GM23338 (cell line): ENCODE data around the gene PUS1. TPM values are rescaled to one million over a fixed set of nuclear protein-coding genes. Genes with fewer than 3 reads are reported as not detected.
"Not testable (repeated sequence)": the region's sequence is repeated elsewhere in the genome, so short reads cannot be mapped to it uniquely, and the experiment has no call there.

ENCODE experiments used
- ATAC-seq: fragments of 200-7000 bp; cut with Tn5 transposase; 3 replicates; pipeline ENCODE4 v1.9.1; 2020
- DNase-seq: peaks from one replicate; pipeline ENCODE4 v3.0.0-alpha.2; 2015; ENCODE audit warnings: low spot score
- H2AFZ ChIP-seq: fragments of 200-600 bp; sonication (generic); 2 replicates; pipeline ENCODE4 v1.8.0; 2016; ENCODE audit warnings: antibody characterized with exemption, mild to moderate bottlenecking, moderate library complexity
- H3F3A ChIP-seq: fragments of 200-600 bp; sonication (generic); replicated peaks from 2 replicates; pipeline ENCODE4 v1.8.0; 2017; ENCODE audit warnings: antibody characterized with exemption, mixed run types, low read depth
- H3K27ac ChIP-seq: fragments of 200-600 bp; sonication (generic); 2 replicates; pipeline ENCODE4 v1.6.1; 2016; ENCODE audit warnings: low read depth
- H3K27me3 ChIP-seq: fragments of 200-600 bp; sonication (generic); 2 replicates; pipeline ENCODE4 v1.8.0; 2016; ENCODE audit warnings: mild to moderate bottlenecking, mixed run types, moderate library complexity; ENCODE audit not compliant: insufficient read depth
- H3K36me3 ChIP-seq: fragments of 200-600 bp; sonication (generic); 2 replicates; pipeline ENCODE4 v1.8.0; 2016; ENCODE audit warnings: mild to moderate bottlenecking; ENCODE audit not compliant: insufficient read depth
- H3K4me1 ChIP-seq: fragments of 200-600 bp; sonication (generic); 2 replicates; pipeline ENCODE4 v1.8.0; 2016; ENCODE audit warnings: mild to moderate bottlenecking, moderate library complexity; ENCODE audit not compliant: insufficient read depth
- H3K4me2 ChIP-seq: fragments of 200-600 bp; sonication (generic); 2 replicates; pipeline ENCODE4 v1.7.1; 2017; ENCODE audit warnings: mixed run types
- H3K4me3 ChIP-seq: fragments of 200-600 bp; sonication (generic); 2 replicates; pipeline ENCODE4 v1.6.1; 2016; ENCODE audit warnings: mixed run types
- H3K79me2 ChIP-seq: fragments of 200-600 bp; sonication (generic); replicated peaks from 2 replicates; pipeline ENCODE4 v1.8.0; 2017; ENCODE audit warnings: mild to moderate bottlenecking; ENCODE audit not compliant: insufficient read depth
- H3K9me2 ChIP-seq: fragments of 200-600 bp; sonication (generic); 2 replicates; pipeline ENCODE4 v1.8.0; 2017; ENCODE audit not compliant: insufficient read depth
- H4K20me1 ChIP-seq: fragments of 200-600 bp; sonication (generic); replicated peaks from 2 replicates; pipeline ENCODE4 v1.8.0; 2017; ENCODE audit warnings: mild to moderate bottlenecking; ENCODE audit not compliant: insufficient read depth
- H3K27ac Mint-ChIP-seq: 2 replicates; pipeline ENCODE4 v1.8.0; 2020; ENCODE audit warnings: inconsistent platforms, mild to moderate bottlenecking, moderate library complexity, mixed read lengths
- H3K27me3 Mint-ChIP-seq: 3 replicates; pipeline ENCODE4 v1.8.0; 2022; ENCODE audit warnings: low read depth, mild to moderate bottlenecking, moderate library complexity, mixed read lengths, inconsistent platforms; ENCODE audit not compliant: insufficient read depth, poor library complexity
- H3K36me3 Mint-ChIP-seq: 3 replicates; pipeline ENCODE4 v1.8.0; 2021; ENCODE audit warnings: low read depth, mild to moderate bottlenecking, inconsistent platforms, moderate library complexity, mixed read lengths
- H3K4me1 Mint-ChIP-seq: 3 replicates; pipeline ENCODE4 v1.8.0; 2020; ENCODE audit warnings: mild to moderate bottlenecking, inconsistent platforms, mixed read lengths
- H3K4me3 Mint-ChIP-seq: 3 replicates; pipeline ENCODE4 v1.8.0; 2021; ENCODE audit warnings: moderate library complexity, mild to moderate bottlenecking, inconsistent platforms, mixed read lengths
- H3K9me3 Mint-ChIP-seq: 3 replicates; pipeline ENCODE4 v1.8.0; 2020; ENCODE audit warnings: moderate library complexity, mild to moderate bottlenecking, inconsistent platforms, mixed read lengths
- CREB1 ChIP-seq: fragments of 250-450 bp; sonication (Bioruptor Pico); IDR thresholded peaks from 2 replicates; pipeline ENCODE4 v1.5.0; 2020; ENCODE audit warnings: low read depth, mild to moderate bottlenecking, moderate library complexity
- EZH2 ChIP-seq: fragments of 200-600 bp; sonication (generic); IDR thresholded peaks from one replicate; pipeline ENCODE4 v1.8.0; 2017; ENCODE audit warnings: antibody characterized with exemption, mild to moderate bottlenecking, low read depth; ENCODE audit not compliant: unreplicated experiment
- EZH2phosphoT487 ChIP-seq: fragments of 200-600 bp; sonication (generic); IDR thresholded peaks from one replicate; pipeline ENCODE4 v1.8.1; 2018; ENCODE audit warnings: antibody characterized with exemption; ENCODE audit not compliant: unreplicated experiment
- NANOG ChIP-seq: IDR thresholded peaks from 2 replicates; pipeline ENCODE4 v1.6.1; 2016; ENCODE audit warnings: antibody characterized with exemption, borderline replicate concordance
- STAT1 ChIP-seq: IDR thresholded peaks from one replicate; pipeline ENCODE4 v1.6.1; 2016; ENCODE audit warnings: antibody characterized with exemption; ENCODE audit not compliant: unreplicated experiment
- polyA plus RNA-seq: library from polyadenylated mRNA; unstranded; fragments of >200 nt; fragmentation: Nextera tagmentation; extraction: Ambion mirVana; gene quantifications from 2 replicates; pipeline ENCODE4 v1.2.1, GENCODE V29; 2016
- total RNA-seq: library from RNA; depleted of rRNA; stranded (reverse); fragments of >200 nt; shearing (Covaris generic); gene quantifications from 2 replicates; pipeline ENCODE4 v1.2.3, GENCODE V29; 2014
- TF ChIP-seq, protein P1 (sequence below): IDR thresholded peaks from one replicate; pipeline ENCODE4 v1.6.1; 2018; ENCODE audit warnings: antibody characterized with exemption; ENCODE audit not compliant: unreplicated experiment
- TF ChIP-seq, protein P2 (sequence below), 2 experiments: fragments of 200-600 bp in 1 of 2; sonication (generic) in 1 of 2; conservative IDR thresholded peaks; 2 replicates each; pipeline versions ENCODE4 v1.5.1 to v1.6.1; 2016 to 2017; ENCODE audit warnings: antibody characterized with exemption in 2 of 2, low read depth in 2 of 2, mild to moderate bottlenecking in 2 of 2, moderate library complexity in 1 of 2

The PUS1 gene
- total and polyA plus RNA-seq, 2 experiments from 2014 or later = 52.4 to 73.0 TPM

DNA sequence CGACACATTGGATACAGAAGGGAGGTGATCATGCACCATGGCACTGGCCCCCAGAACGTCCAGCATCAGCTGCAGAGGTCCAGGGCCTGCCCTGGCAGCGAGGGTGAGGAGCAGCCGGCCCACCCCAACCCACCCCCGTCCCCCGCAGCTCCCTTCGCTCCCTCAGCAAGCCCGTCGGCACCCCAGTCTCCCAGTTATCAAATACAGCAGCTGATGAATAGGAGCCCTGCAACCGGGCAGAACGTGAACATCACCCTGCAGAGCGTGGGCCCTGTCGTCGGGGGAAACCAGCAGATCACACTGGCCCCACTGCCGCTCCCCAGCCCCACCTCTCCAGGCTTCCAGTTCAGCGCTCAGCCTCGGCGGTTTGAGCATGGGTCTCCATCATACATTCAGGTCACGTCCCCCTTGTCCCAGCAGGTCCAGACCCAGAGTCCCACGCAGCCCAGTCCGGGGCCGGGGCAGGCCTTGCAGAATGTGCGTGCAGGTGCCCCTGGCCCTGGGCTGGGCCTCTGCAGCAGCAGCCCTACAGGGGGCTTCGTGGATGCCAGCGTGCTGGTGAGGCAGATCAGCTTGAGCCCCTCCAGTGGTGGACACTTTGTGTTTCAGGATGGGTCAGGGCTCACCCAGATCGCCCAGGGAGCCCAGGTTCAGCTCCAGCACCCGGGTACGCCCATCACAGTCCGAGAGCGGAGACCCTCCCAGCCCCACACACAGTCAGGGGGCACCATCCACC lies 31.7 kb downstream of the PUS1 start:
- H3K9me2 ChIP-seq, H3K4me3 Mint-ChIP-seq, H3K9me3 Mint-ChIP-seq, H3K4me2 ChIP-seq, H3K4me1 Mint-ChIP-seq, H3K36me3 ChIP-seq, DNase-seq, H3K4me3 ChIP-seq, H3K27me3 ChIP-seq, H3K27ac Mint-ChIP-seq, H3K27ac ChIP-seq, H3K4me1 ChIP-seq, H3K27me3 Mint-ChIP-seq, H3F3A ChIP-seq, H2AFZ ChIP-seq, ATAC-seq: not testable (repeated sequence)
- H3K36me3 Mint-ChIP-seq = peaks cover 13% of the 10 kb centered on the region
- Histone ChIP-seq H3K79me2 (peaks cover 87% of the 10 kb centered on the region), H4K20me1 (peaks cover 39% of the 10 kb centered on the region)

DNA sequence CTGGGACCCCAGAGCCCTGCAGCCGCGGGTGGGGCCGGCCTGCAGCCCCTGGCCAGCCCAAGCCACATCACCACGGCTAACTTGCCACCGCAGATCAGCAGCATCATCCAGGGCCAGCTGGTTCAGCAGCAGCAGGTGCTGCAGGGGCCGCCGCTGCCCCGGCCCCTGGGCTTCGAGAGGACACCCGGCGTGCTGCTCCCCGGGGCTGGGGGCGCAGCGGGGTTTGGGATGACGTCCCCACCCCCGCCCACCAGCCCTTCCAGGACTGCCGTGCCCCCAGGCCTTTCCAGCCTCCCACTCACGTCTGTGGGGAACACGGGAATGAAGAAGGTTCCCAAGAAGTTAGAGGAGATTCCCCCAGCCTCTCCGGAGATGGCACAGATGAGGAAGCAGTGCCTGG lies 32.3 kb downstream of the PUS1 start:
- not testable (repeated sequence) for H3K4me2 ChIP-seq, H3K9me3 Mint-ChIP-seq, H3K27ac Mint-ChIP-seq, H3K9me2 ChIP-seq, H3K4me1 Mint-ChIP-seq, H3K27me3 Mint-ChIP-seq, H3K36me3 ChIP-seq, H3K27me3 ChIP-seq, H3K4me1 ChIP-seq, H3K4me3 ChIP-seq, ATAC-seq, DNase-seq, H3K4me3 Mint-ChIP-seq, H3F3A ChIP-seq, H2AFZ ChIP-seq, H3K27ac ChIP-seq
- H4K20me1 ChIP-seq = peaks cover 39% of the 10 kb centered on the region
- H3K79me2 ChIP-seq = peaks cover 87% of the 10 kb centered on the region
- H3K36me3 Mint-ChIP-seq = peaks cover 13% of the 10 kb centered on the region

DNA sequence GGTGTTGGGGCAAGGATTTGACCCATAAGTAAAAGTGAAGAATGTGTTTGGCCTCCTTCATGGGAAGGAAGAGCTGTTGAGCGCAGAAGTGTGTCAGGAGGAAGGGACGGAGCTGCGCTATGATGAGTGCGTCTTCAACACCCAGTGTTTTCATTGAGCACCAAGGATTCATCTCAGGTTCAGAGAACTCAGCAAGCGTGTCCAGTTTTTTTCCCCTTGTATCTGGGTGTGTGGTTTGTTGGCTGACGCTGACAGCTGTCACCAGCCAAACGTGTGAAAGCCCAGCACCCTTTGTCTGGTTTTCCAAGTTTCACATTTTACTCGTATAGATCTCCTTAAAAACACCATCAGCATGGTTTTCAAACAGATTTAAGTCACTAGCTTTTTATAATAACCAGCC lies 33.0 kb downstream of the PUS1 start:
- Mint-ChIP-seq H3K4me3 (no peak overlapping the region), H3K9me3 (no peaks in the 10 kb centered on the region), H3K4me1 (peaks cover 6% of the 10 kb centered on the region), H3K27ac (no peak overlapping the region), H3K27me3 (no peaks in the 10 kb centered on the region), H3K36me3 (peaks cover 13% of the 10 kb centered on the region)
- peaks cover 43% of the 10 kb centered on the region for H4K20me1 ChIP-seq
- no peak overlapping the region for H2AFZ ChIP-seq
- H3K79me2 ChIP-seq = peaks cover 87% of the 10 kb centered on the region
- no peaks in the 10 kb centered on the region for H3K27me3 ChIP-seq
- no peaks in the 10 kb centered on the region for H3K4me1 ChIP-seq
- no peaks in the 10 kb centered on the region for H3K9me2 ChIP-seq
- no peak for ATAC-seq
- DNase-seq = no peak
- no peak overlapping the region for H3K27ac ChIP-seq
- H3K4me3 ChIP-seq = no peak overlapping the region
- H3K4me2 ChIP-seq = no peak overlapping the region
- no peaks in the 10 kb centered on the region for H3F3A ChIP-seq
- peaks cover 5% of the 10 kb centered on the region; the same call in 1 of the 2 replicates for H3K36me3 ChIP-seq
- TF ChIP-seq, protein P1, sequence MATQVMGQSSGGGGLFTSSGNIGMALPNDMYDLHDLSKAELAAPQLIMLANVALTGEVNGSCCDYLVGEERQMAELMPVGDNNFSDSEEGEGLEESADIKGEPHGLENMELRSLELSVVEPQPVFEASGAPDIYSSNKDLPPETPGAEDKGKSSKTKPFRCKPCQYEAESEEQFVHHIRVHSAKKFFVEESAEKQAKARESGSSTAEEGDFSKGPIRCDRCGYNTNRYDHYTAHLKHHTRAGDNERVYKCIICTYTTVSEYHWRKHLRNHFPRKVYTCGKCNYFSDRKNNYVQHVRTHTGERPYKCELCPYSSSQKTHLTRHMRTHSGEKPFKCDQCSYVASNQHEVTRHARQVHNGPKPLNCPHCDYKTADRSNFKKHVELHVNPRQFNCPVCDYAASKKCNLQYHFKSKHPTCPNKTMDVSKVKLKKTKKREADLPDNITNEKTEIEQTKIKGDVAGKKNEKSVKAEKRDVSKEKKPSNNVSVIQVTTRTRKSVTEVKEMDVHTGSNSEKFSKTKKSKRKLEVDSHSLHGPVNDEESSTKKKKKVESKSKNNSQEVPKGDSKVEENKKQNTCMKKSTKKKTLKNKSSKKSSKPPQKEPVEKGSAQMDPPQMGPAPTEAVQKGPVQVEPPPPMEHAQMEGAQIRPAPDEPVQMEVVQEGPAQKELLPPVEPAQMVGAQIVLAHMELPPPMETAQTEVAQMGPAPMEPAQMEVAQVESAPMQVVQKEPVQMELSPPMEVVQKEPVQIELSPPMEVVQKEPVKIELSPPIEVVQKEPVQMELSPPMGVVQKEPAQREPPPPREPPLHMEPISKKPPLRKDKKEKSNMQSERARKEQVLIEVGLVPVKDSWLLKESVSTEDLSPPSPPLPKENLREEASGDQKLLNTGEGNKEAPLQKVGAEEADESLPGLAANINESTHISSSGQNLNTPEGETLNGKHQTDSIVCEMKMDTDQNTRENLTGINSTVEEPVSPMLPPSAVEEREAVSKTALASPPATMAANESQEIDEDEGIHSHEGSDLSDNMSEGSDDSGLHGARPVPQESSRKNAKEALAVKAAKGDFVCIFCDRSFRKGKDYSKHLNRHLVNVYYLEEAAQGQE = no peak
- TF ChIP-seq, protein P2, sequence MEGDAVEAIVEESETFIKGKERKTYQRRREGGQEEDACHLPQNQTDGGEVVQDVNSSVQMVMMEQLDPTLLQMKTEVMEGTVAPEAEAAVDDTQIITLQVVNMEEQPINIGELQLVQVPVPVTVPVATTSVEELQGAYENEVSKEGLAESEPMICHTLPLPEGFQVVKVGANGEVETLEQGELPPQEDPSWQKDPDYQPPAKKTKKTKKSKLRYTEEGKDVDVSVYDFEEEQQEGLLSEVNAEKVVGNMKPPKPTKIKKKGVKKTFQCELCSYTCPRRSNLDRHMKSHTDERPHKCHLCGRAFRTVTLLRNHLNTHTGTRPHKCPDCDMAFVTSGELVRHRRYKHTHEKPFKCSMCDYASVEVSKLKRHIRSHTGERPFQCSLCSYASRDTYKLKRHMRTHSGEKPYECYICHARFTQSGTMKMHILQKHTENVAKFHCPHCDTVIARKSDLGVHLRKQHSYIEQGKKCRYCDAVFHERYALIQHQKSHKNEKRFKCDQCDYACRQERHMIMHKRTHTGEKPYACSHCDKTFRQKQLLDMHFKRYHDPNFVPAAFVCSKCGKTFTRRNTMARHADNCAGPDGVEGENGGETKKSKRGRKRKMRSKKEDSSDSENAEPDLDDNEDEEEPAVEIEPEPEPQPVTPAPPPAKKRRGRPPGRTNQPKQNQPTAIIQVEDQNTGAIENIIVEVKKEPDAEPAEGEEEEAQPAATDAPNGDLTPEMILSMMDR (conservative IDR thresholded peaks at IDR 0.05; ENCODE audit: low read depth in 2 of 2) = no peak
- TF ChIP-seq EZH2 (no peak), EZH2phosphoT487 (no peak), STAT1 (no peak), NANOG (no peak), CREB1 (CRISPR knock-in tag) (no peak)
